22Rv1 (cell line): ENCODE measurements around the gene EVI5.

Experiments used
- ZFX ChIP-seq: fragments of 450-650 bp; IDR thresholded peaks from 2 replicates; pipeline ENCODE4 v1.6.1; 2017; ENCODE audit warnings: antibody characterized with exemption, borderline replicate concordance
- TF ChIP-seq, protein P1 (sequence below): fragments of 450-650 bp; IDR thresholded peaks from 2 replicates; pipeline ENCODE4 v1.5.1; 2017; ENCODE audit warnings: mild to moderate bottlenecking

- TF ChIP-seq, protein P1, sequence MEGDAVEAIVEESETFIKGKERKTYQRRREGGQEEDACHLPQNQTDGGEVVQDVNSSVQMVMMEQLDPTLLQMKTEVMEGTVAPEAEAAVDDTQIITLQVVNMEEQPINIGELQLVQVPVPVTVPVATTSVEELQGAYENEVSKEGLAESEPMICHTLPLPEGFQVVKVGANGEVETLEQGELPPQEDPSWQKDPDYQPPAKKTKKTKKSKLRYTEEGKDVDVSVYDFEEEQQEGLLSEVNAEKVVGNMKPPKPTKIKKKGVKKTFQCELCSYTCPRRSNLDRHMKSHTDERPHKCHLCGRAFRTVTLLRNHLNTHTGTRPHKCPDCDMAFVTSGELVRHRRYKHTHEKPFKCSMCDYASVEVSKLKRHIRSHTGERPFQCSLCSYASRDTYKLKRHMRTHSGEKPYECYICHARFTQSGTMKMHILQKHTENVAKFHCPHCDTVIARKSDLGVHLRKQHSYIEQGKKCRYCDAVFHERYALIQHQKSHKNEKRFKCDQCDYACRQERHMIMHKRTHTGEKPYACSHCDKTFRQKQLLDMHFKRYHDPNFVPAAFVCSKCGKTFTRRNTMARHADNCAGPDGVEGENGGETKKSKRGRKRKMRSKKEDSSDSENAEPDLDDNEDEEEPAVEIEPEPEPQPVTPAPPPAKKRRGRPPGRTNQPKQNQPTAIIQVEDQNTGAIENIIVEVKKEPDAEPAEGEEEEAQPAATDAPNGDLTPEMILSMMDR = no peak
- no peak for TF ChIP-seq ZFX
Measured at GRCh38 chr1:92653605-92654381, 131.1 kb downstream of the EVI5 start.
